K562 (cell line): Measurements from ENCODE around the gene NCAPD2. TPM values are rescaled to one million over a fixed set of nuclear protein-coding genes. Genes with fewer than 3 reads are reported as not detected.

Experiments used
- ATAC-seq: fragments of 200-7000 bp; cut with Tn5 transposase; 3 replicates; pipeline ENCODE4 v1.9.1; 2020; ENCODE audit warnings: moderate library complexity
- BruUV-seq: library from RNA; stranded (reverse); fragments of 400-500 nt; replicated peaks from 2 replicates; lab custom pipeline; 2021; lab: Mats Ljungman, UMichigan
- CTCF ChIA-PET: fragments of 300-600 bp; formaldehyde crosslinking; extraction: SDS; loops from one replicate; lab custom pipeline; 2021; ENCODE audit warnings: low intra/inter-chr PET ratio; lab: Yijun Ruan, JAX
- POLR2A ChIA-PET: fragments of 300-600, 350-650 bp; sonication (Branson Sonifier 250); formaldehyde crosslinking; extraction: SDS; loops from one replicate; lab custom pipeline; 2021; ENCODE audit warnings: antibody characterized with exemption, inconsistent platforms; lab: Yijun Ruan, JAX
- DNase-seq, 4 experiments: peaks; one replicate each; pipeline versions ENCODE4 v3.0.0 to v3.0.0-alpha.2; 2011 to 2018; ENCODE audit warnings: low spot score in 3 of 4, mixed read lengths in 3 of 4; ENCODE audit errors: extremely low read depth in 1 of 4
- FAIRE-seq: peaks from 2 replicates; lab custom pipeline; 2011; peaks lifted over from hg19 to GRCh38; lab: Jason Lieb, UNC
- H2AFZ ChIP-seq: 2 replicates; pipeline ENCODE4 v1.6.0; 2011; ENCODE audit warnings: low read depth, low read length, control low read depth, inconsistent platforms
- H3K27ac ChIP-seq: fragments of 200-600 bp; 3 replicates; pipeline ENCODE4 v1.8.0; 2011; ENCODE audit warnings: low read depth, mild to moderate bottlenecking, control low read depth, inconsistent platforms, low read length, moderate library complexity, mixed read lengths; ENCODE audit errors: extremely low read depth
- H3K27me3 ChIP-seq, 2 experiments: fragments of 300-600 bp in 1 of 2; 2 replicates in 1 of 2; 3 replicates in 1 of 2; pipeline versions ENCODE4 v1.6.0 to v1.8.0; 2011; ENCODE audit warnings: inconsistent platforms in 2 of 2, low read length in 2 of 2, mild to moderate bottlenecking in 1 of 2, mixed read lengths in 1 of 2, moderate library complexity in 1 of 2; ENCODE audit not compliant: control insufficient read depth in 2 of 2, insufficient read depth in 2 of 2
- H3K36me3 ChIP-seq: fragments of 300-600 bp; 3 replicates; pipeline ENCODE4 v1.8.0; 2011; ENCODE audit warnings: mild to moderate bottlenecking, low read length, inconsistent platforms; ENCODE audit not compliant: control insufficient read depth, insufficient read depth
- H3K4me1 ChIP-seq, 2 experiments: fragments of 200-600 bp in 1 of 2; replicated peaks in 1 of 2; 2 replicates in 1 of 2; 3 replicates in 1 of 2; pipeline versions ENCODE4 v1.5.1 to v1.8.0; 2011; ENCODE audit warnings: inconsistent platforms in 2 of 2, low read length in 2 of 2, mild to moderate bottlenecking in 1 of 2, mixed read lengths in 1 of 2, moderate library complexity in 1 of 2; ENCODE audit not compliant: control insufficient read depth in 2 of 2, insufficient read depth in 2 of 2
- H3K4me2 ChIP-seq: 2 replicates; pipeline ENCODE4 v1.6.1; 2011; ENCODE audit warnings: low read length, control low read depth, inconsistent platforms, mixed read lengths; ENCODE audit not compliant: insufficient read depth
- H3K4me3 ChIP-seq: fragments of 200-600 bp; sonication (generic), shearing (Covaris generic); 2 replicates; pipeline ENCODE4 v1.5.1; 2016; ENCODE audit warnings: control low read depth, inconsistent platforms
- H3K79me2 ChIP-seq: fragments of 200-600 bp; 3 replicates; pipeline ENCODE4 v1.8.0; 2011; ENCODE audit warnings: low read length, inconsistent platforms; ENCODE audit not compliant: control insufficient read depth, insufficient read depth
- H3K9ac ChIP-seq, 2 experiments: 2 replicates each; pipeline versions ENCODE4 v1.6.0 to v1.6.1; 2011; ENCODE audit warnings: low read depth in 2 of 2, low read length in 2 of 2, control low read depth in 1 of 2, inconsistent platforms in 1 of 2, mild to moderate bottlenecking in 1 of 2, mixed read lengths in 1 of 2; ENCODE audit not compliant: insufficient read depth in 1 of 2
- H3K9me1 ChIP-seq: one replicate; pipeline ENCODE4 v1.6.0; 2011; ENCODE audit warnings: inconsistent platforms, mild to moderate bottlenecking, low read length, moderate library complexity; ENCODE audit not compliant: control insufficient read depth, insufficient read depth
- H3K9me3 ChIP-seq: replicated peaks from 2 replicates; pipeline ENCODE4 v1.5.1; 2011; ENCODE audit warnings: low read depth, low read length, inconsistent platforms; ENCODE audit not compliant: control insufficient read depth, insufficient read depth
- H4K20me1 ChIP-seq: replicated peaks from 2 replicates; pipeline ENCODE4 v1.6.1; 2011; ENCODE audit warnings: low read length, inconsistent platforms, mixed read lengths; ENCODE audit not compliant: control insufficient read depth, insufficient read depth
- CBX5 ChIP-seq: IDR thresholded peaks from 2 replicates; pipeline ENCODE4 v1.6.1; 2014; ENCODE audit warnings: low read depth, borderline replicate concordance
- CHD1 ChIP-seq: fragments of 200-600 bp; sonication (generic); IDR thresholded peaks from one replicate; pipeline ENCODE4 v1.6.1; 2012; ENCODE audit warnings: mild to moderate bottlenecking, moderate library complexity, low read length, inconsistent platforms
- DPF2 ChIP-seq: fragments of 450-650 bp; IDR thresholded peaks from 2 replicates; pipeline ENCODE4 v1.6.1; 2016
- EGR1 ChIP-seq: fragments of 450-650 bp; conservative IDR thresholded peaks from 2 replicates; pipeline ENCODE4 v1.6.1; 2017; ENCODE audit warnings: mild to moderate bottlenecking
- FOXA1 ChIP-seq: fragments of 450-650 bp; IDR thresholded peaks from 2 replicates; pipeline ENCODE4 v1.6.1; 2016; ENCODE audit warnings: mild to moderate bottlenecking, borderline replicate concordance
- HBP1 ChIP-seq: fragments of 450-650 bp; formaldehyde crosslinking; IDR thresholded peaks from 2 replicates; pipeline ENCODE4 v1.4.0; 2022; ENCODE audit warnings: missing genetic modification characterization
- JUN ChIP-seq, 2 experiments: sonication (generic) in 1 of 2; formaldehyde crosslinking in 1 of 2; IDR thresholded peaks; 2 replicates each; pipeline versions ENCODE4 v1.6.1 to v1.8.0; 2012 to 2022; ENCODE audit warnings: borderline replicate concordance in 2 of 2, mild to moderate bottlenecking in 2 of 2, improper control_type of control experiment in 1 of 2, low read depth in 1 of 2, low read length in 1 of 2, missing genetic modification reagents in 1 of 2
- NCOA6 ChIP-seq: fragments of 450-650 bp; IDR thresholded peaks from 2 replicates; pipeline ENCODE4 v1.6.1; 2017; ENCODE audit warnings: mild to moderate bottlenecking
- NFATC3 ChIP-seq: fragments of 450-650 bp; IDR thresholded peaks from 2 replicates; pipeline ENCODE4 v1.6.1; 2017; ENCODE audit warnings: mild to moderate bottlenecking
- PHF8 ChIP-seq: fragments of 200-600 bp; sonication (generic); IDR thresholded peaks from 2 replicates; pipeline ENCODE4 v1.6.1; 2012; ENCODE audit warnings: mixed run types, mild to moderate bottlenecking, inconsistent platforms, low read length, moderate library complexity, borderline replicate concordance
- SRSF7 ChIP-seq: fragments of 200-400 bp; formaldehyde crosslinking; optimal IDR thresholded peaks from 2 replicates; pipeline ENCODE3; 2017; ENCODE audit warnings: mild to moderate bottlenecking, low read depth, low read length
- ZNF407 ChIP-seq: fragments of 450-650 bp; IDR thresholded peaks from 2 replicates; pipeline ENCODE4 v1.6.1; 2016; ENCODE audit warnings: low read depth
- ZNF75A ChIP-seq: fragments of 450-650 bp; formaldehyde crosslinking; IDR thresholded peaks from 2 replicates; pipeline ENCODE4 v1.4.0; 2020; ENCODE audit warnings: mild to moderate bottlenecking
- WGBS: fragments of 100-300 bp; shearing (Covaris generic); methylation state at CpG from one replicate; pipeline ENCODE4 v1.1.6; 2016; ENCODE audit warnings: low coverage, mixed read lengths; ENCODE audit not compliant: insufficient coverage; ENCODE audit errors: missing lambda C conversion rate; 5-methylcytosine and 5-hydroxymethylcytosine counted together
- in situ Hi-C: fragments of 300-500 bp; cut with MboI; formaldehyde crosslinking; loops from 4 replicates; pipeline ENCODE4 v1.15.0; 2018; ENCODE audit warnings: inconsistent platforms, mixed read lengths
- intact Hi-C: fragments of 100-400 bp; cut with micrococcal nuclease; formaldehyde crosslinking; loops from 2 replicates; pipeline ENCODE4 v1.14.2; 2022
- polyA plus RNA-seq, 8 experiments: library from polyadenylated mRNA; depleted of rRNA in 4 of 8; stranded (reverse) in 5 of 8; unstranded in 3 of 8; fragments of >200 nt; fragmentation: Nextera tagmentation in 2 of 8; fragmentation: Illumina TruSeq in 1 of 8; extraction: Ambion mirVana in 2 of 8; extraction: Trizol in 1 of 8; gene quantifications; 2 replicates each; pipeline versions ENCODE4 v1.2.1 to v1.2.3, GENCODE V29; 2011 to 2014; ENCODE audit warnings: inconsistent platforms in 1 of 8, missing spikeins in 1 of 8
- total RNA-seq, 7 experiments: library from RNA; depleted of rRNA in 6 of 7; stranded (reverse); fragments of >200 nt in 6 of 7; fragmentation: Illumina TruSeq in 2 of 7; extraction: Trizol in 2 of 7; gene quantifications; 2 replicates each; pipeline versions ENCODE4 v1.2.1 to v1.2.3, GENCODE V29; 2011 to 2021; ENCODE audit warnings: low replicate concordance in 1 of 7

NCAPD2 gene
- total and polyA plus RNA-seq, 9 of the 15 experiments (the other 6 are each of a cell fraction or from before 2014, with no cell fraction given), result 16.9 to 93.7 (median 68.3) TPM

- H4K20me1 ChIP-seq, result no peaks in the 10 kb centered on the region
- ChIA-PET POLR2A (interaction anchor here (0.9 to 2.4 kb wide), 4 partner anchors 8 to 38 kb away, joined by 3 to 12 read pairs (median 3); partner anchors contain the start of gene VAMP1), CTCF (no interaction called here)
- H3K27ac ChIP-seq, result no peak overlapping the region
- H3K4me1 ChIP-seq, result no peaks in the 10 kb centered on the region; a peak in 1 of 5 replicates
- in situ Hi-C loops, result loop anchor here (5.0 to 25.0 kb wide), 2 partner anchors 40 to 400 kb away; no protein-coding TSS in a partner anchor
- no peak overlapping the region for H2AFZ ChIP-seq
- BruUV-seq, result no TSS peak
- 65% methylated on average over 9 of the region's 14 CpGs for WGBS
- intact Hi-C loops, result no loop called here
- H3K79me2 ChIP-seq, result no peaks in the 10 kb centered on the region
- FAIRE-seq, result no peak
- DNase-seq, result no peak
- peaks cover 14% of the 10 kb centered on the region; the same call in 2 of the 3 replicates for H3K36me3 ChIP-seq
- no peak overlapping the region for H3K4me3 ChIP-seq
- H3K9me1 ChIP-seq, result no peaks in the 10 kb centered on the region
- no peak for ATAC-seq
- H3K4me2 ChIP-seq, result no peak overlapping the region
- H3K27me3 ChIP-seq, result no peaks in the 10 kb centered on the region
- H3K9ac ChIP-seq, result no peak overlapping the region; a peak in 1 of 4 replicates
- H3K9me3 ChIP-seq, result no peaks in the 10 kb centered on the region
- TF ChIP-seq ZNF407 (no peak), CHD1 (no peak), PHF8 (no peak), FOXA1 (no peak), NFATC3 (no peak), SRSF7 (no peak), HBP1 (CRISPR knock-in tag) (no peak), ZNF75A (CRISPR knock-in tag) (no peak), JUN (IDR thresholded peaks at IDR 0.05; ENCODE audit: borderline replicate concordance, low read depth, low read length) (no peak), JUN (CRISPR knock-in tag; IDR thresholded peaks at IDR 0.05; ENCODE audit: borderline replicate concordance) (no peak), DPF2 (no peak), CBX5 (no peak), NCOA6 (no peak), EGR1 (no peak)
Observed at GRCh38 chr12:6462234-6462995, 31.5 kb upstream of the NCAPD2 start.
